WTC11 (cell line): ENCODE measurements around the gene LTBP3. TPM values are rescaled to one million over a fixed set of nuclear protein-coding genes. Genes with fewer than 3 reads are reported as not detected.
A peak's percentile ranks its signal among the peaks of the same experiment; 100 is the strongest.

Experiments
- ATAC-seq: fragments of 200-7000 bp; cut with Tn5 transposase; 2 replicates; pipeline ENCODE4 v1.10.0; 2021; ENCODE audit warnings: mild to moderate bottlenecking, moderate library complexity
- CTCF ChIA-PET: fragments of 300-600 bp; sonication (Branson Sonifier 250); formaldehyde crosslinking; loops from one replicate; lab custom pipeline; 2021; ENCODE audit warnings: antibody characterized with exemption; lab: Charles Lee
- POLR2A ChIA-PET: fragments of 350-600 bp; sonication (Branson Sonifier 250); formaldehyde crosslinking; loops from one replicate; lab custom pipeline; 2021; ENCODE audit warnings: antibody characterized with exemption; lab: Charles Lee
- DNase-seq: peaks from one replicate; pipeline ENCODE4 v3.0.0; 2021; ENCODE audit warnings: low spot score
- H3K27ac Mint-ChIP-seq: 2 replicates; pipeline ENCODE4 v1.8.0; 2021; ENCODE audit warnings: mixed read lengths
- H3K27me3 Mint-ChIP-seq: 2 replicates; pipeline ENCODE4 v1.8.0; 2021; ENCODE audit warnings: low read depth, mild to moderate bottlenecking, moderate library complexity, mixed read lengths
- H3K36me3 Mint-ChIP-seq: 2 replicates; pipeline ENCODE4 v1.8.0; 2021; ENCODE audit warnings: mixed read lengths
- H3K4me1 Mint-ChIP-seq: 2 replicates; pipeline ENCODE4 v1.8.0; 2022; ENCODE audit warnings: mixed read lengths
- H3K4me3 Mint-ChIP-seq: 2 replicates; pipeline ENCODE4 v1.8.0; 2021; ENCODE audit warnings: mild to moderate bottlenecking, moderate library complexity, mixed read lengths
- H3K9me3 Mint-ChIP-seq: 2 replicates; pipeline ENCODE4 v1.8.0; 2021; ENCODE audit warnings: mixed read lengths
- AFF4 ChIP-seq: sonication (generic); formaldehyde crosslinking; IDR thresholded peaks from 2 replicates; pipeline ENCODE4 v1.8.1; 2023; ENCODE audit warnings: mild to moderate bottlenecking, missing genetic modification reagents, borderline replicate concordance
- E2F4 ChIP-seq: sonication (generic); formaldehyde crosslinking; IDR thresholded peaks from 2 replicates; pipeline ENCODE4 v1.8.1; 2022; ENCODE audit warnings: low read depth, mild to moderate bottlenecking, moderate library complexity, missing genetic modification reagents, borderline replicate concordance
- ETV6 ChIP-seq: sonication (generic); formaldehyde crosslinking; IDR thresholded peaks from 2 replicates; pipeline ENCODE4 v1.8.1; 2022; ENCODE audit warnings: mild to moderate bottlenecking, missing genetic modification reagents
- FOXK1 ChIP-seq: sonication (generic); formaldehyde crosslinking; IDR thresholded peaks from 2 replicates; pipeline ENCODE4 v1.8.0; 2022; ENCODE audit warnings: mild to moderate bottlenecking, moderate library complexity, missing genetic modification reagents
- FOXP1 ChIP-seq: sonication (generic); formaldehyde crosslinking; IDR thresholded peaks from 2 replicates; pipeline ENCODE4 v1.8.0; 2022; ENCODE audit warnings: missing genetic modification reagents, mild to moderate bottlenecking, moderate library complexity, borderline replicate concordance
- GRHL2 ChIP-seq: fragments of 250-450 bp; sonication (Bioruptor Pico); IDR thresholded peaks from 2 replicates; pipeline ENCODE4 v1.8.0; 2022; ENCODE audit warnings: mild to moderate bottlenecking, moderate library complexity; ENCODE audit not compliant: insufficient replicate concordance, severe bottlenecking
- JUN ChIP-seq: sonication (generic); formaldehyde crosslinking; IDR thresholded peaks from 2 replicates; pipeline ENCODE4 v1.8.0; 2023; ENCODE audit warnings: mild to moderate bottlenecking, missing genetic modification reagents
- NFE2L1 ChIP-seq: sonication (generic); formaldehyde crosslinking; IDR thresholded peaks from 2 replicates; pipeline ENCODE4 v1.8.1; 2023; ENCODE audit warnings: missing genetic modification reagents
- NR2C2 ChIP-seq: sonication (generic); formaldehyde crosslinking; IDR thresholded peaks from 2 replicates; pipeline ENCODE4 v1.8.0; 2022; ENCODE audit warnings: mild to moderate bottlenecking, missing genetic modification reagents
- RORB ChIP-seq: fragments of 250-450 bp; sonication (Bioruptor Pico); IDR thresholded peaks from 2 replicates; pipeline ENCODE4 v1.9.0; 2021; ENCODE audit warnings: mild to moderate bottlenecking
- SMAD3 ChIP-seq: sonication (generic); formaldehyde crosslinking; IDR thresholded peaks from 2 replicates; pipeline ENCODE4 v1.8.0; 2022; ENCODE audit warnings: missing genetic modification reagents, mild to moderate bottlenecking, borderline replicate concordance
- TEAD4 ChIP-seq: sonication (generic); formaldehyde crosslinking; IDR thresholded peaks from 2 replicates; pipeline ENCODE4 v1.8.0; 2022; ENCODE audit warnings: mild to moderate bottlenecking, missing genetic modification reagents
- USF2 ChIP-seq: sonication (generic); formaldehyde crosslinking; IDR thresholded peaks from 2 replicates; pipeline ENCODE4 v1.8.1; 2023; ENCODE audit warnings: mild to moderate bottlenecking, missing genetic modification reagents, moderate library complexity
- ZBTB43 ChIP-seq: sonication (generic); formaldehyde crosslinking; IDR thresholded peaks from 2 replicates; pipeline ENCODE4 v1.8.1; 2023; ENCODE audit warnings: mild to moderate bottlenecking, missing genetic modification reagents
- ZNF138 ChIP-seq: sonication (generic); formaldehyde crosslinking; conservative IDR thresholded peaks from 2 replicates; pipeline ENCODE4 v1.8.1; 2022; ENCODE audit warnings: mild to moderate bottlenecking, moderate library complexity, missing genetic modification reagents
- total RNA-seq: library from RNA; stranded (reverse); gene quantifications from 3 replicates; pipeline ENCODE4 v1.2.3, GENCODE V29; 2021
- TF ChIP-seq, protein P1 (sequence below): sonication (generic); formaldehyde crosslinking; IDR thresholded peaks from 2 replicates; pipeline ENCODE4 v1.8.0; 2022; ENCODE audit warnings: missing genetic modification reagents
- TF ChIP-seq, protein P2 (sequence below): fragments of 250-450 bp; sonication (Bioruptor Pico); IDR thresholded peaks from 2 replicates; pipeline ENCODE4 v2.1.2; 2022; ENCODE audit warnings: mild to moderate bottlenecking, moderate library complexity

LTBP3 gene
- total RNA-seq, 1 experiment from 2014 or later: 20.7 TPM

DNA sequence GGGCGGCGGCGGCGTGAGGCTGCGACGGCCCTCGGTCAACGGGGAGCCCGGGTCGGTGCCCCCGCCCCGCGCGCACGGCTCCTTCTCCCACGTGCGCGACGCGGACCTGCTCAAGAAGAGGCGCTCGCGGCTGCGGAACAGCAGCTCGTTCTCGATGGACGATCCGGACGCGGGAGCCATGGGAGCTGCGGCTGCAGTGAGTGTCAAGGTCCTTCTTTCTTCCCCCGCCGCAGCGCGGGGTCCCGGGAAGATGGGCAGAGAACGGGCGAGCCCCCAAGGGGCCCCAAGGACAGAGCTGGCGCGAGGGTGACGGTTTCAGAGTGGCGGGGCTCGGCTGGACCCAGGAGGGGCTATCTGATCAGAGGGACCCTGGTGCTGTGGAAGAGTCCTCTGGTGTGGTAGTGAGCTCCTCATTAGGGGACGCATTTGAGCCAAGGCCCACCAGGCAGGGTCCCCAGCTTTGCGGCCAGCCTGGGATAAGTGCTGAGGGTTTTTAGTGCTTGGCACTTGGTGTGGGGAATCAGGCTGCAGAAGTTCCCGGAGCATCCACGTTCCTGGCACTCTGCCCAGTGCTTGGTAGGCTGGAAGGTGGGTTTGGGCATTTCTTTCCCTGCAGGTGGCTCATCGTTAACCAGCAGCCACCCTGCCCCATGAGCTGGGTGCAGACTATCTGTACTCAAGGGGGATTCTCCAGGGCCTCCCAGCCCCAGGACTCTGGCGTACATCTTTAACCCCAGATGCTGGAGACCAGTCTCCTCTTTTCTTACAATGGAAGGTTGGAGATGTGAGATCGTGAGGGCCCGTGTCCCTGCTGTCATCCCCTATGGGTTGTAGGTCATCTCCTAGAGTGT is 27.5 kb upstream of the LTBP3 start (continued):
- TF ChIP-seq ZNF138 (CRISPR knock-in tag) (no peak), TEAD4 (no peak), USF2 (CRISPR knock-in tag) (no peak), NFE2L1 (CRISPR knock-in tag) (no peak), SMAD3 (no peak), NR2C2 (CRISPR knock-in tag) (no peak), ETV6 (CRISPR knock-in tag) (no peak), RORB (no peak)
- TF ChIP-seq, protein P1, sequence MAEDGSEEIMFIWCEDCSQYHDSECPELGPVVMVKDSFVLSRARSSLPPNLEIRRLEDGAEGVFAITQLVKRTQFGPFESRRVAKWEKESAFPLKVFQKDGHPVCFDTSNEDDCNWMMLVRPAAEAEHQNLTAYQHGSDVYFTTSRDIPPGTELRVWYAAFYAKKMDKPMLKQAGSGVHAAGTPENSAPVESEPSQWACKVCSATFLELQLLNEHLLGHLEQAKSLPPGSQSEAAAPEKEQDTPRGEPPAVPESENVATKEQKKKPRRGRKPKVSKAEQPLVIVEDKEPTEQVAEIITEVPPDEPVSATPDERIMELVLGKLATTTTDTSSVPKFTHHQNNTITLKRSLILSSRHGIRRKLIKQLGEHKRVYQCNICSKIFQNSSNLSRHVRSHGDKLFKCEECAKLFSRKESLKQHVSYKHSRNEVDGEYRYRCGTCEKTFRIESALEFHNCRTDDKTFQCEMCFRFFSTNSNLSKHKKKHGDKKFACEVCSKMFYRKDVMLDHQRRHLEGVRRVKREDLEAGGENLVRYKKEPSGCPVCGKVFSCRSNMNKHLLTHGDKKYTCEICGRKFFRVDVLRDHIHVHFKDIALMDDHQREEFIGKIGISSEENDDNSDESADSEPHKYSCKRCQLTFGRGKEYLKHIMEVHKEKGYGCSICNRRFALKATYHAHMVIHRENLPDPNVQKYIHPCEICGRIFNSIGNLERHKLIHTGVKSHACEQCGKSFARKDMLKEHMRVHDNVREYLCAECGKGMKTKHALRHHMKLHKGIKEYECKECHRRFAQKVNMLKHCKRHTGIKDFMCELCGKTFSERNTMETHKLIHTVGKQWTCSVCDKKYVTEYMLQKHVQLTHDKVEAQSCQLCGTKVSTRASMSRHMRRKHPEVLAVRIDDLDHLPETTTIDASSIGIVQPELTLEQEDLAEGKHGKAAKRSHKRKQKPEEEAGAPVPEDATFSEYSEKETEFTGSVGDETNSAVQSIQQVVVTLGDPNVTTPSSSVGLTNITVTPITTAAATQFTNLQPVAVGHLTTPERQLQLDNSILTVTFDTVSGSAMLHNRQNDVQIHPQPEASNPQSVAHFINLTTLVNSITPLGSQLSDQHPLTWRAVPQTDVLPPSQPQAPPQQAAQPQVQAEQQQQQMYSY (CRISPR knock-in tag): no peak

GRCh38 chr11:65584723-65585171 is 26.6 kb upstream of the LTBP3 start:
- H3K36me3 Mint-ChIP-seq: no peaks in the 10 kb centered on the region
- TF ChIP-seq FOXK1 (CRISPR knock-in tag): peak; percentile 32; the same call in 1 of the 2 replicates
- TF ChIP-seq FOXP1 (CRISPR knock-in tag): no peak
- no peak for TF ChIP-seq E2F4 (CRISPR knock-in tag)
- no peaks in the 10 kb centered on the region for H3K9me3 Mint-ChIP-seq
- DNase-seq (peak; percentile 63), ATAC-seq (peak; percentile 6; the same call in 1 of the 2 replicates)
- CTCF ChIA-PET: interaction anchor here (0.5 to 13.8 kb wide), 11 partner anchors 9 to 510 kb away, joined by 3 to 311 read pairs (median 4); partner anchors contain the start of genes EHBP1L1, FAM89B, MAP3K11 and PCNX3
- 0 out of 2 replicates have a peak overlapping the region, but pooled peaks have one; percentile 39 for H3K4me3 Mint-ChIP-seq
- H3K4me1 Mint-ChIP-seq: peaks cover 23% of the 10 kb centered on the region
- H3K27me3 Mint-ChIP-seq: peaks cover 66% of the 10 kb centered on the region
- H3K27ac Mint-ChIP-seq: no peak overlapping the region
- POLR2A ChIA-PET: interaction anchor here (0.6 to 1.5 kb wide), 4 partner anchors 15 to 33 kb away, joined by 3 read pairs; partner anchors contain the start of gene ZNRD2

- H3K4me3 Mint-ChIP-seq: 0 out of 2 replicates have a peak overlapping the region, but pooled peaks have one; percentile 39
- TF ChIP-seq GRHL2 (CRISPR knock-in tag) (no peak), JUN (CRISPR knock-in tag) (no peak), SMAD3 (no peak), RORB (no peak), ZBTB43 (CRISPR knock-in tag) (no peak), AFF4 (CRISPR knock-in tag) (no peak)
- TF ChIP-seq, protein P2, sequence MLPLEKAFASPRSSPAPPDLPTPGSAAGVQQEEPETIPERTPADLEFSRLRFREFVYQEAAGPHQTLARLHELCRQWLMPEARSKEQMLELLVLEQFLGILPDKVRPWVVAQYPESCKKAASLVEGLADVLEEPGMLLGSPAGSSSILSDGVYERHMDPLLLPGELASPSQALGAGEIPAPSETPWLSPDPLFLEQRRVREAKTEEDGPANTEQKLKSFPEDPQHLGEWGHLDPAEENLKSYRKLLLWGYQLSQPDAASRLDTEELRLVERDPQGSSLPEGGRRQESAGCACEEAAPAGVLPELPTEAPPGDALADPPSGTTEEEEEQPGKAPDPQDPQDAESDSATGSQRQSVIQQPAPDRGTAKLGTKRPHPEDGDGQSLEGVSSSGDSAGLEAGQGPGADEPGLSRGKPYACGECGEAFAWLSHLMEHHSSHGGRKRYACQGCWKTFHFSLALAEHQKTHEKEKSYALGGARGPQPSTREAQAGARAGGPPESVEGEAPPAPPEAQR (CRISPR knock-in tag): no peak
- DNase-seq: no peak
- H3K27me3 Mint-ChIP-seq: peaks cover 64% of the 10 kb centered on the region
- peaks cover 21% of the 10 kb centered on the region for H3K4me1 Mint-ChIP-seq
- ChIA-PET POLR2A (interaction anchor here (1.0 kb wide), 1 partner anchor 33 kb away, joined by 3 read pairs; no protein-coding TSS in a partner anchor), CTCF (interaction anchor here (0.6 to 13.8 kb wide), 7 partner anchors 9 to 234 kb away, joined by 3 to 271 read pairs (median 3); partner anchors contain the start of genes FAM89B, SIPA1 and ZNRD2)
- no peaks in the 10 kb centered on the region for H3K9me3 Mint-ChIP-seq
- no peaks in the 10 kb centered on the region for H3K36me3 Mint-ChIP-seq
- H3K27ac Mint-ChIP-seq: no peak overlapping the region
- ATAC-seq: no peak
Observed at GRCh38 chr11:65584106-65584505, 25.9 kb upstream of the LTBP3 start.
